H9 (cell line): Measurements from ENCODE around the gene FBXO42. TPM values are rescaled to one million over a fixed set of nuclear protein-coding genes. Genes with fewer than 3 reads are reported as not detected.

Experiments
- DNase-seq: peaks from one replicate; pipeline ENCODE4 v3.0.0-alpha.2; 2017
- H2AFZ ChIP-seq: one replicate; pipeline ENCODE4 v1.6.1; 2013; ENCODE audit warnings: mild to moderate bottlenecking, low read length, control low read depth, moderate library complexity
- H2AK5ac ChIP-seq: 2 replicates; pipeline ENCODE4 v1.6.1; 2013; ENCODE audit warnings: low read length, control low read depth, mixed read lengths; ENCODE audit not compliant: insufficient read length
- H2BK120ac ChIP-seq: one replicate; pipeline ENCODE4 v1.6.1; 2013; ENCODE audit warnings: low read depth, mild to moderate bottlenecking, low read length, control low read depth, inconsistent platforms; ENCODE audit not compliant: poor library complexity, severe bottlenecking
- H2BK12ac ChIP-seq: 2 replicates; pipeline ENCODE4 v1.6.1; 2013; ENCODE audit warnings: low read length, control low read depth, mixed read lengths, low read depth; ENCODE audit not compliant: insufficient read length
- H2BK15ac ChIP-seq: 2 replicates; pipeline ENCODE4 v1.6.1; 2013; ENCODE audit warnings: low read depth, low read length, control low read depth
- H2BK20ac ChIP-seq: one replicate; pipeline ENCODE4 v1.6.1; 2013; ENCODE audit warnings: low read depth, mild to moderate bottlenecking, low read length, control low read depth, inconsistent platforms; ENCODE audit not compliant: poor library complexity, severe bottlenecking
- H2BK5ac ChIP-seq: 2 replicates; pipeline ENCODE4 v1.6.1; 2013; ENCODE audit warnings: low read length, control low read depth, mixed read lengths; ENCODE audit not compliant: insufficient read length
- H3K14ac ChIP-seq: 2 replicates; pipeline ENCODE4 v1.6.1; 2013; ENCODE audit warnings: low read length, control low read depth; ENCODE audit not compliant: insufficient read depth
- H3K18ac ChIP-seq: 2 replicates; pipeline ENCODE4 v1.6.1; 2013; ENCODE audit warnings: low read depth, mild to moderate bottlenecking, mixed read lengths, low read length, control low read depth; ENCODE audit not compliant: insufficient read length
- H3K23ac ChIP-seq: 2 replicates; pipeline ENCODE4 v1.6.1; 2013; ENCODE audit warnings: low read length, control low read depth, mixed read lengths, low read depth; ENCODE audit not compliant: insufficient read length
- H3K23me2 ChIP-seq: 2 replicates; pipeline ENCODE4 v1.6.1; 2013; ENCODE audit warnings: low read depth, mild to moderate bottlenecking, mixed read lengths, low read length, control low read depth; ENCODE audit not compliant: insufficient read length, poor library complexity, severe bottlenecking
- H3K27ac ChIP-seq: 2 replicates; pipeline ENCODE4 v1.5.1; 2013; ENCODE audit warnings: low read length, control low read depth, mixed read lengths, low read depth; ENCODE audit not compliant: insufficient read length
- H3K27me3 ChIP-seq: 2 replicates; pipeline ENCODE4 v1.6.1; 2013; ENCODE audit warnings: low read length, control low read depth, inconsistent platforms; ENCODE audit not compliant: insufficient read depth
- H3K4ac ChIP-seq: 2 replicates; pipeline ENCODE4 v1.6.1; 2013; ENCODE audit warnings: low read depth, mild to moderate bottlenecking, control low read depth, inconsistent platforms, low read length, moderate library complexity
- H3K4me1 ChIP-seq: 2 replicates; pipeline ENCODE4 v1.6.1; 2013; ENCODE audit warnings: low read length, control low read depth, inconsistent platforms; ENCODE audit not compliant: insufficient read depth
- H3K4me2 ChIP-seq: 2 replicates; pipeline ENCODE4 v1.6.1; 2013; ENCODE audit warnings: low read length, control low read depth, mixed read lengths; ENCODE audit not compliant: insufficient read length, insufficient read depth
- H3K56ac ChIP-seq: 2 replicates; pipeline ENCODE4 v1.6.1; 2013; ENCODE audit warnings: low read depth, mild to moderate bottlenecking, mixed read lengths, low read length, control low read depth; ENCODE audit not compliant: insufficient read length
- H3K79me1 ChIP-seq: 2 replicates; pipeline ENCODE4 v1.6.1; 2013; ENCODE audit warnings: low read depth, mild to moderate bottlenecking, moderate library complexity, low read length, control low read depth, inconsistent platforms; ENCODE audit not compliant: insufficient read depth, poor library complexity, severe bottlenecking
- H3K79me2 ChIP-seq: 2 replicates; pipeline ENCODE4 v1.6.1; 2013; ENCODE audit warnings: low read length, control low read depth, inconsistent platforms; ENCODE audit not compliant: insufficient read depth
- H3K9ac ChIP-seq: 2 replicates; pipeline ENCODE4 v1.6.1; 2013; ENCODE audit warnings: low read length, control low read depth, mixed read lengths; ENCODE audit not compliant: insufficient read length; ENCODE audit errors: extremely low read depth
- H3K9me3 ChIP-seq: one replicate; pipeline ENCODE4 v1.6.1; 2013; ENCODE audit warnings: low read depth, low read length, inconsistent platforms; ENCODE audit not compliant: control insufficient read depth
- H3T11ph ChIP-seq: one replicate; pipeline ENCODE4 v1.6.1; 2013; ENCODE audit warnings: mild to moderate bottlenecking, low read length, control low read depth, inconsistent platforms
- H4K20me1 ChIP-seq: one replicate; pipeline ENCODE4 v1.6.1; 2013; ENCODE audit not compliant: control insufficient read depth, insufficient read length, insufficient read depth
- H4K5ac ChIP-seq: 2 replicates; pipeline ENCODE4 v1.6.1; 2013; ENCODE audit warnings: low read depth, mild to moderate bottlenecking, mixed read lengths, low read length, control low read depth; ENCODE audit not compliant: insufficient read length
- H4K8ac ChIP-seq: replicated peaks from 2 replicates; pipeline ENCODE4 v1.6.1; 2013; ENCODE audit warnings: low read length, control low read depth, mixed read lengths, low read depth; ENCODE audit not compliant: insufficient read length
- H4K91ac ChIP-seq: 2 replicates; pipeline ENCODE4 v1.6.1; 2013; ENCODE audit warnings: low read depth, mild to moderate bottlenecking, moderate library complexity, mixed read lengths, low read length, control low read depth; ENCODE audit not compliant: insufficient read length
- H3K27ac Mint-ChIP-seq, 3 experiments: 2 replicates in 2 of 3; 3 replicates in 1 of 3; pipeline ENCODE4 v1.8.0; 2020 to 2021; ENCODE audit warnings: mixed read lengths in 3 of 3, mild to moderate bottlenecking in 1 of 3, moderate library complexity in 1 of 3
- H3K27me3 Mint-ChIP-seq: 2 replicates; pipeline ENCODE4 v1.8.0; 2021; ENCODE audit warnings: low read depth, mild to moderate bottlenecking, moderate library complexity, mixed read lengths
- H3K36me3 Mint-ChIP-seq, 3 experiments: 2 replicates in 2 of 3; 3 replicates in 1 of 3; pipeline ENCODE4 v1.8.0; 2020 to 2021; ENCODE audit warnings: low read depth in 3 of 3, mixed read lengths in 3 of 3; ENCODE audit not compliant: insufficient read depth in 1 of 3
- H3K4me1 Mint-ChIP-seq, 2 experiments: 2 replicates each; pipeline ENCODE4 v1.8.0; 2020; ENCODE audit warnings: mixed read lengths in 2 of 2
- H3K4me3 Mint-ChIP-seq, 2 experiments: 2 replicates in 1 of 2; 3 replicates in 1 of 2; pipeline ENCODE4 v1.8.0; 2020 to 2021; ENCODE audit warnings: mild to moderate bottlenecking in 2 of 2, mixed read lengths in 2 of 2, moderate library complexity in 1 of 2
- H3K9me3 Mint-ChIP-seq, 2 experiments: 2 replicates in 1 of 2; 3 replicates in 1 of 2; pipeline ENCODE4 v1.8.0; 2020; ENCODE audit warnings: mild to moderate bottlenecking in 2 of 2, mixed read lengths in 2 of 2, moderate library complexity in 1 of 2
- CTCF ChIP-seq: fragments of 200-600 bp; sonication (generic); conservative IDR thresholded peaks from 3 replicates; pipeline ENCODE4 v1.8.0; 2021; ENCODE audit warnings: antibody characterized with exemption, mild to moderate bottlenecking
- WGBS: extraction: QIAGEN DNeasy Blood & Tissue Kit; methylation state at CpG from one replicate; pipeline ENCODE4 v1.1.7; 2013; ENCODE audit warnings: missing lambda C conversion rate, low lambda C conversion rate, mixed read lengths; ENCODE audit not compliant: insufficient read length; ENCODE audit errors: extremely low coverage; 5-methylcytosine and 5-hydroxymethylcytosine counted together
- total RNA-seq: library from RNA; stranded (reverse); gene quantifications from 2 replicates; pipeline ENCODE4 v1.2.1, GENCODE V29; 2021

The FBXO42 gene
- total RNA-seq, 1 experiment from 2014 or later = 17.4 TPM

GRCh38 chr1:16315437-16315836, 36.8 kb downstream of the FBXO42 start:
- H3K18ac ChIP-seq = no peak overlapping the region
- DNase-seq = no peak
- H3K27me3 ChIP-seq = no peaks in the 10 kb centered on the region
- Mint-ChIP-seq H3K36me3 (peaks cover 2 to 43% (median 38%) of the 10 kb centered on the region in 3 experiments; a peak in 6 of 7 replicates), H3K9me3 (no peaks in the 10 kb centered on the region), H3K4me1 (no peaks in the 10 kb centered on the region), H3K4me3 (no peak overlapping the region), H3K27ac (peak overlapping the region in 1 of 3 experiments; percentile 10; a peak in 1 of 7 replicates), H3K27me3 (no peaks in the 10 kb centered on the region)
- H2BK5ac ChIP-seq = no peak overlapping the region
- H3K14ac ChIP-seq = no peak overlapping the region
- no peaks in the 10 kb centered on the region for H3K23me2 ChIP-seq
- no peak overlapping the region for H2BK15ac ChIP-seq
- WGBS = no CpG with 5 or more reads among the region's 4 CpGs
- no peak overlapping the region for H2BK12ac ChIP-seq
- H3K56ac ChIP-seq = no peak overlapping the region
- no peak overlapping the region for H3K27ac ChIP-seq
- H2AFZ ChIP-seq = no peak overlapping the region
- no peak overlapping the region for H3K4me2 ChIP-seq
- no peak overlapping the region for H3K9ac ChIP-seq
- no peak overlapping the region for H4K8ac ChIP-seq
- no peak overlapping the region for H3K4ac ChIP-seq
- H3T11ph ChIP-seq = no peak overlapping the region
- H4K91ac ChIP-seq = no peak overlapping the region
- no peak overlapping the region for H2BK120ac ChIP-seq
- TF ChIP-seq CTCF = no peak
- H3K4me1 ChIP-seq = no peaks in the 10 kb centered on the region
- peaks cover 3% of the 10 kb centered on the region for H3K79me1 ChIP-seq
- no peaks in the 10 kb centered on the region; the same call in 1 of the 2 replicates for H3K79me2 ChIP-seq
- no peak overlapping the region for H2BK20ac ChIP-seq
- H3K9me3 ChIP-seq = no peaks in the 10 kb centered on the region
- H3K23ac ChIP-seq = no peak overlapping the region
- no peak overlapping the region for H4K5ac ChIP-seq
- H4K20me1 ChIP-seq = no peaks in the 10 kb centered on the region
- no peak overlapping the region for H2AK5ac ChIP-seq
